OCI-LY1 (cell line): ENCODE measurements around the gene NT5C2.
"Not testable (repeated sequence)": the region's sequence is repeated elsewhere in the genome, so short reads cannot be mapped to it uniquely, and the experiment has no call there.

Source experiments
- EZH2 ChIP-seq: fragments of 200-600 bp; sonication (generic), shearing (Covaris generic); IDR thresholded peaks from 2 replicates; pipeline ENCODE4 v1.8.0; 2017; ENCODE audit warnings: borderline replicate concordance, mixed run types, mild to moderate bottlenecking, antibody characterized with exemption, low read length, moderate library complexity, mixed read lengths
- TF ChIP-seq, protein P1 (sequence below): fragments of 200-600 bp; sonication (generic), shearing (Covaris generic); IDR thresholded peaks from 2 replicates; pipeline ENCODE4 v1.5.1; 2017; ENCODE audit warnings: mild to moderate bottlenecking, antibody characterized with exemption, low read length, moderate library complexity, mixed read lengths

DNA sequence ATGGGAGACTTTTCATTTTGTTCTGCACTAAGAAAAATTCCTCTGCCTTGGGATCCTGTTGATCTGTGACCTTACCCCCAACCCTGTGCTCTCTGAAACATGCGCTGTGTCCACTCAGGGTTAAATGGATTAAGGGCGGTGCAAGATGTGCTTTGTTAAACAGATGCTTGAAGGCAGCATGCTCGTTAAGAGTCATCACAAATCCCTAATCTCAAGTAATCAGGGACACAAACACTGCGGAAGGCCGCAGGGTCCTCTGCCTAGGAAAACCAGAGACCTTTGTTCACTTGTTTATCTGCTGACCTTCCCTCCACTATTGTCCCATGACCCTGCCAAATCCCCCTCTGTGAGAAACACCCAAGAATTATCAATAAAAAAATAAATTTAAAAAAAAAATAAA lies 62.9 kb downstream of the NT5C2 start:
- TF ChIP-seq, protein P1, sequence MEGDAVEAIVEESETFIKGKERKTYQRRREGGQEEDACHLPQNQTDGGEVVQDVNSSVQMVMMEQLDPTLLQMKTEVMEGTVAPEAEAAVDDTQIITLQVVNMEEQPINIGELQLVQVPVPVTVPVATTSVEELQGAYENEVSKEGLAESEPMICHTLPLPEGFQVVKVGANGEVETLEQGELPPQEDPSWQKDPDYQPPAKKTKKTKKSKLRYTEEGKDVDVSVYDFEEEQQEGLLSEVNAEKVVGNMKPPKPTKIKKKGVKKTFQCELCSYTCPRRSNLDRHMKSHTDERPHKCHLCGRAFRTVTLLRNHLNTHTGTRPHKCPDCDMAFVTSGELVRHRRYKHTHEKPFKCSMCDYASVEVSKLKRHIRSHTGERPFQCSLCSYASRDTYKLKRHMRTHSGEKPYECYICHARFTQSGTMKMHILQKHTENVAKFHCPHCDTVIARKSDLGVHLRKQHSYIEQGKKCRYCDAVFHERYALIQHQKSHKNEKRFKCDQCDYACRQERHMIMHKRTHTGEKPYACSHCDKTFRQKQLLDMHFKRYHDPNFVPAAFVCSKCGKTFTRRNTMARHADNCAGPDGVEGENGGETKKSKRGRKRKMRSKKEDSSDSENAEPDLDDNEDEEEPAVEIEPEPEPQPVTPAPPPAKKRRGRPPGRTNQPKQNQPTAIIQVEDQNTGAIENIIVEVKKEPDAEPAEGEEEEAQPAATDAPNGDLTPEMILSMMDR: not testable (repeated sequence)
- not testable (repeated sequence) for TF ChIP-seq EZH2
